NCI-H2171 (cell line): ENCODE results near the gene CDKN2B-AS1.
"Not testable (repeated sequence)": the region's sequence is repeated elsewhere in the genome, so short reads cannot be mapped to it uniquely, and the experiment has no call there.

ENCODE experiments used
- DNase-seq: peaks from one replicate; lab custom pipeline; 2025; lab: John Stamatoyannopoulos, UW

The CDKN2B-AS1 gene

DNA sequence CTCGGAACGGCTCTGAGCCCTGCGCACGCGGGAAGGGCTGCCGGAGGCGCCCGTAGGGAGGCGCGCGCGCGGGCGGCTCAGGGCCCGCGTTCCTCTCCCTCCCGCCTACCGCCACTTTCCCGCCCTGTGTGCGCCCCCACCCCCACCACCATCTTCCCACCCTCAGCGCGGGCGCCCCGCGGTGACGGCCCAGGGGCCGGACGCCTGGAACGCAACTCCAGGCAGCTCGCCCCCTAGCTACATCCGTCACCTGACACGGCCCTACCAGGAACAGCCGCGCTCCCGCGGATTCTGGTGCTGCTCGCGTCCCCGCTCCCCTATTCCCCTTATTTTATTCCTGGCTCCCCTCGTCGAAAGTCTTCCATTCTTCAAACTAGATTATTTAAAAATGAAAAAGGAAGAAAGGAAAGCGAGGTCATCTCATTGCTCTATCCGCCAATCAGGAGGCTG is at the start of gene CDKN2B-AS1:
TSS of gene CDKN2B-AS1 (plus strand) at position 236 of the 450 bp plus-strand sequence.
- peak; percentile 74 for DNase-seq

DNA sequence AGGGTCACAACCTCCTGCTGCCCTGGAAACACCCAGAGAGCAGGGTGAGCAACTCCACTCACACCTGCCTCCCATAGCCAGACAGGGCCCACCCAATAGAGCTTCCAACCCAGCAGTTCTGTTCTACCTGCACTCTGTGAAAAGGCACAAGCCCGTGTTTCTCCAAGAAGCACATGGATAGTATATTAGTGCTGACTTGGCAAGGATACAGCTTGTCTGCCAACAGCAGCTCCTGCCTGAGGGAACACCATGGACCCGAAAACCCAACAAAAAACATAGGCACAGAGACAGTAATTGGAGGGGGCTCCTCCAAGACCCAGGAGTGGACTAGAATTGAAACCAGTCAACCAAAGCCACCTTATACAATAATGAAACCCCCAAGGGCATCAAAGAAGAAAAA is 49.0 kb upstream of the CDKN2B-AS1 start:
- DNase-seq: no peak

- DNase-seq: no peak
Observed at GRCh38 chr9:21958833-21959232, 35.8 kb upstream of the CDKN2B-AS1 start.

- not testable (repeated sequence) for DNase-seq
Observed at GRCh38 chr9:21959268-21959667, 35.3 kb upstream of the CDKN2B-AS1 start.

DNA sequence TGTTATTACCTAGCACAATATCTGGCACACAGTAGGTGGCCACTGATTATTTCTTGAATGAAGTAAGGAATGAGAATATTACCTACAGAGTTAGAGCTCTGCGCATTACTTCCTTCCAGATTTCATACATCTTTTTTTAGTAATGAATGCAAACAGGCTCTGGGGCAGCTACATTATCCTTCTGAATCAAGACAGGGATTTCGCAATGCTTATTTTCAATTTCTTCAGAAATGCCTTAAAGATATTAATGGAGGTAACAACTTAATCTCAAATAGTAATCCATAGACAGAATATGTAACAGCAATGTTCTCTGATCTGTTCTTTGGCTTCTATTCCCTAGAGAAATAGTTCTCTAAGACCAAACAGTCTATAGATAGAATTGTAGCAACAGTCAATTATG is 33.0 kb upstream of the CDKN2B-AS1 start:
- no peak for DNase-seq

DNA sequence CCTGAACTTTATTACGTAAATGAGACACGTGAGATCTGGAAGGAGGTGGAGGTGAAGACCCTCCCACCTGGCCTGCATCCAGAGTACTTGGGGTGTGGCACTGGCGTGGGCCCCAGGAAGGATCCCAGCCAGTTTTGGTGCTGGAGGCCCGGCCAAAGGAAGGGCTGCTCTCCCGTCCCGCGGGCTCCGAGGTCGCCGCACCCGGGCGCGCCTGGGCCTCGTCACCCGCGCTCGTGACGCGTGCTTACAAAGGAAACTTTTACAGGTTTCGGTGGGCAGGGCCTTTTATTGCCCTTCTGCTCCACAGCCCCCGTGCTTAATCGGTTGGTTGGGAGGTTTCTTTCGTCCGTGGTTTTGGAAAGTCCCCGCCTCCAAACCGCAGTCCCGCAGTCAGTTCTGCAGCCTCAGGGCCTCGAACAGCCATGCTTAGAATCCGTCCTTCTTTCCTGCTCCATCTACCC is 29.6 kb upstream of the CDKN2B-AS1 start:
- no peak for DNase-seq

DNA sequence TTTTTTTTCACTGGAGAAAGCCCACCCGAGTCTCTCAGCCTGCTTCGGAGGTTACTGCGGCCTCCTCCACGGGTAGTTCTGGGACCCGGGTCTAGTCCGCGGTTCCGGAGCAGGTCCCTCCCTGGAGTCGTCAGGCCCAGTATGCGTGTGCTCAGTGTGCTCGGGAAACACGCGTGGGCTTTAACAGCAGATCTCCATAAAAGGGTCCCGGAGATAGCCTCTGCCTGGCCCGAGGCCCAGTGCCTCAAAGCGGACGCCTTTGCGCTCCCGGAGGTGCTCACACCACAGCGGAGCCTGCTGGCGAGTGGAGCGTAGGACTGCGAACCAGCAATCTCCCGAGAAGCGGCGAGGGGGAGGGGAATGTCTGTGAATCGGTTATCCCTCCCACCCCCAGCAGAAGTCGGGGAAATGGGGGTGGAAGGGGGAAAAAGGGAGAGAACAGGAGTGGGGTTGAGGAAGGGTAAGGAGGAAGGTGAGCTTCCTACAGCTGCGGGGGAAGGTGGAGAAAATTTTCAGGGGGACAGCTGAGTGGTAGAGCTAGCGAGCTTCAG is 29.1 kb upstream of the CDKN2B-AS1 start:
- DNase-seq: no peak

- DNase-seq: no peak
Observed at GRCh38 chr9:21966140-21966851, 28.3 kb upstream of the CDKN2B-AS1 start.

- no peak for DNase-seq
Observed at GRCh38 chr9:21967169-21967568, 27.4 kb upstream of the CDKN2B-AS1 start.

DNA sequence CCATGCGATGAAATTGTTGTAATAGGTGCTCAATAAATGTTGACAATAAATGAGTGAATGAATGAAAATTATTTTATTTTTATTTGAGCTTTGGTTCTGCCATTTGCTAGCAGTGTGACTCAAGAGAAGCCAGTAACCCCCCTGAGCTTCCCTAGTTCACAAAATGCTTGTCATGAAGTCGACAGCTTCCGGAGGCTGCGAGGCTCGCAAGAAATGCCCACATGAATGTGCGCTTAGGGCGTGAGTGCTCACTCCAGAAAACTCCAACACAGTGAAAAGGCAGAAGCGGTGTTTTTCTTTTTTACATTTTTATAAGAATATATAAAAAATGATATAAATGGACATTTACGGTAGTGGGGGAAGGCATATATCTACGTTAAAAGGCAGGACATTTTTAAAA is 26.9 kb upstream of the CDKN2B-AS1 start:
- DNase-seq: no peak

DNA sequence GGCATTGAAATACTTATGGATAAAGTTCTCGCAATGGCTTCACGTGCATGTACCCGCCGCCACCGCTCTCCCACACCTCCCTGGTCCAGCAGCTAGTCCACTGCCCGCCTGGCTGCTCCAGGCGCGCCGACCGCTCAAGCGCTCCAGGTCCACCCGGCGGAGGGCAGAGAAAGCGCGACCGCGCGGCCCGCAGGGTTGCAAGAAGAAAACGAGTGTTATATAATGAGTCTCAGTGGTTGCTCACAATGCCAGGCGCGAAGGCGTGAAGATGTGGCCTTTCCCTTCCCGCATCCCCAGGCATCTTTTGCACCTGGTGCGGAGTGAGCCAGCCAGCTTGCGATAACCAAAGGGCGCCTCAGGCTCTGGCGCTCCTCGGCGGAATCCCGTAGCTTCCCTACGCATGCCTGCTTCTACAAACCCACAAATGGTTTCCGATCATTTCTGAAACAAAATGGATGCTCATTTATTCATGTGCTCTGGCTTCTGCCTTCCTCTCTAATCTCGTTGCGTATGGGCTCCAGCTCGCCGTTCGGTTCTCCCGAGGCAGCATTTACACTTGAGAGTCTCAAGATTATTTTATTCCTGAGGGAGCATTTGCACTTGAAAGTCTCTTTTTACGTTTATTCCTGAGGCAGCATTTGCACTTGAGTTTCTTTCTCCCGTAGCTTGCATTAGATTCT is 26.1 kb upstream of the CDKN2B-AS1 start:
- no peak for DNase-seq

GRCh38 chr9:21969011-21969940 is 25.3 kb upstream of the CDKN2B-AS1 start:
- no peak for DNase-seq

GRCh38 chr9:21969951-21970799 is 24.4 kb upstream of the CDKN2B-AS1 start:
- no peak for DNase-seq

DNA sequence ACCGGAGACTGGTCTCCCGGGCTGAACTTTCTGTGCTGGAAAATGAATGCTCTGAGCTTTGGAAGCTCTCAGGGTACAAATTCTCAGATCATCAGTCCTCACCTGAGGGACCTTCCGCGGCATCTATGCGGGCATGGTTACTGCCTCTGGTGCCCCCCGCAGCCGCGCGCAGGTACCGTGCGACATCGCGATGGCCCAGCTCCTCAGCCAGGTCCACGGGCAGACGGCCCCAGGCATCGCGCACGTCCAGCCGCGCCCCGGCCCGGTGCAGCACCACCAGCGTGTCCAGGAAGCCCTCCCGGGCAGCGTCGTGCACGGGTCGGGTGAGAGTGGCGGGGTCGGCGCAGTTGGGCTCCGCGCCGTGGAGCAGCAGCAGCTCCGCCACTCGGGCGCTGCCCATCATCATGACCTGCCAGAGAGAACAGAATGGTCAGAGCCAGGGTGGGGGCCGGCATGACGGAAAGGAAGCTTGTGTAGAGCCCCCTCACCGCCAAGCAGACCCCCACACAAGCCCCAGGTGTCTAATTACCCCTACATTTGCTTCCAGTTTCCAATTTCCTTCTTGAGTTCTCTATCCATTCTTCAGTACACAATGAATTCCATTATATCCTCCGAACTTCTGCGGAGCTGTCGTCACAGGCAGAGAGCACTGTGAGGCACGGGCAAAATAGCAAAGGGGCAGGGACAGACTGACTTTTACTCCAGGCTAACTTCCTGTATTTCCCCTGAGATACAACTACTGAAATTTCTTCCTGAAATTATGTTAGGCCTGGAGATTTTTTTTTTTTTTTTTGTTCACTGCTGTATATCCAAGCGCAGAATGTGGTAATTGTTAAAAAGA is 23.6 kb upstream of the CDKN2B-AS1 start:
- no peak for DNase-seq

- no peak for DNase-seq
Observed at GRCh38 chr9:21972361-21972760, 22.2 kb upstream of the CDKN2B-AS1 start.

- DNase-seq: peak; percentile 26
Observed at GRCh38 chr9:21974343-21974721, 20.3 kb upstream of the CDKN2B-AS1 start.

DNA sequence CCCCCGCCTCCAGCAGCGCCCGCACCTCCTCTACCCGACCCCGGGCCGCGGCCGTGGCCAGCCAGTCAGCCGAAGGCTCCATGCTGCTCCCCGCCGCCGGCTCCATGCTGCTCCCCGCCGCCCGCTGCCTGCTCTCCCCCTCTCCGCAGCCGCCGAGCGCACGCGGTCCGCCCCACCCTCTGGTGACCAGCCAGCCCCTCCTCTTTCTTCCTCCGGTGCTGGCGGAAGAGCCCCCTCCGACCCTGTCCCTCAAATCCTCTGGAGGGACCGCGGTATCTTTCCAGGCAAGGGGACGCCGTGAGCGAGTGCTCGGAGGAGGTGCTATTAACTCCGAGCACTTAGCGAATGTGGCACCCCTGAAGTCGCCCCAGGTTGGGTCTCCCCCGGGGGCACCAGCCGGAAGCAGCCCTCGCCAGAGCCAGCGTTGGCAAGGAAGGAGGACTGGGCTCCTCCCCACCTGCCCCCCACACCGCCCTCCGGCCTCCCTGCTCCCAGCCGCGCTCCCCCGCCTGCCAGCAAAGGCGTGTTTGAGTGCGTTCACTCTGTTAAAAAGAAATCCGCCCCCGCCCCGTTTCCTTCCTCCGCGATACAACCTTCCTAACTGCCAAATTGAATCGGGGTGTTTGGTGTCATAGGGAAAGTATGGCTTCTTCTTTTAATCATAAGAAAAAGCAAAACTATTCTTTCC is 19.7 kb upstream of the CDKN2B-AS1 start:
- peak; percentile 62 for DNase-seq

- DNase-seq: no peak
Observed at GRCh38 chr9:21976334-21976875, 18.2 kb upstream of the CDKN2B-AS1 start.

DNA sequence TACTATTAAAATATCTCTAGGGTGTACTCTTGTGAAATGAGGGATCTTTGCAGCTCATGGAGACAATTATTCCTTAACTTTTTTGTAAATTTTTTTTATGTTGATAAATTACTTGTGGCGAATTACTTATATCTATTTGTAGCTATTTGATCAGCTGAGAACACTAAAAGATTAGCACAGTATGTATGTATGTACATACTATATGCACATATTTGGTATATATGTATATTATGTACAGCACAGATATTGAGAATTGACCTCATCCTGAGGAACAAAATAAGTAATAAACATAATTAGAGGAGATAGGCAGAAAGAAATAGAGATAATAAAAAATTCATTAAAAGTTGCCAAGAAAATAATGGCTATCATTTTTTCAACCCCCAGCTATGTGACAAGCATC is 12.2 kb upstream of the CDKN2B-AS1 start:
- DNase-seq: no peak
